K562 (cell line): ENCODE data around the gene DCTD. TPM values are rescaled to one million over a fixed set of nuclear protein-coding genes. Genes with fewer than 3 reads are reported as not detected.

Source experiments
- ATAC-seq: fragments of 200-7000 bp; cut with Tn5 transposase; 3 replicates; pipeline ENCODE4 v1.9.1; 2020; ENCODE audit warnings: moderate library complexity
- BruUV-seq: library from RNA; stranded (reverse); fragments of 400-500 nt; replicated peaks from 2 replicates; lab custom pipeline; 2021; lab: Mats Ljungman, UMichigan
- CTCF ChIA-PET: fragments of 300-600 bp; formaldehyde crosslinking; extraction: SDS; loops from one replicate; lab custom pipeline; 2021; ENCODE audit warnings: low intra/inter-chr PET ratio; lab: Yijun Ruan, JAX
- POLR2A ChIA-PET: fragments of 300-600, 350-650 bp; sonication (Branson Sonifier 250); formaldehyde crosslinking; extraction: SDS; loops from one replicate; lab custom pipeline; 2021; ENCODE audit warnings: antibody characterized with exemption, inconsistent platforms; lab: Yijun Ruan, JAX
- DNase-seq, 4 experiments: peaks; one replicate each; pipeline versions ENCODE4 v3.0.0 to v3.0.0-alpha.2; 2011 to 2018; ENCODE audit warnings: low spot score in 3 of 4, mixed read lengths in 3 of 4; ENCODE audit errors: extremely low read depth in 1 of 4
- FAIRE-seq: peaks from 2 replicates; lab custom pipeline; 2011; peaks lifted over from hg19 to GRCh38; lab: Jason Lieb, UNC
- H2AFZ ChIP-seq: 2 replicates; pipeline ENCODE4 v1.6.0; 2011; ENCODE audit warnings: low read depth, low read length, control low read depth, inconsistent platforms
- H3K27ac ChIP-seq: fragments of 200-600 bp; 3 replicates; pipeline ENCODE4 v1.8.0; 2011; ENCODE audit warnings: low read depth, mild to moderate bottlenecking, control low read depth, inconsistent platforms, low read length, moderate library complexity, mixed read lengths; ENCODE audit errors: extremely low read depth
- H3K27me3 ChIP-seq, 2 experiments: fragments of 300-600 bp in 1 of 2; 2 replicates in 1 of 2; 3 replicates in 1 of 2; pipeline versions ENCODE4 v1.6.0 to v1.8.0; 2011; ENCODE audit warnings: inconsistent platforms in 2 of 2, low read length in 2 of 2, mild to moderate bottlenecking in 1 of 2, mixed read lengths in 1 of 2, moderate library complexity in 1 of 2; ENCODE audit not compliant: control insufficient read depth in 2 of 2, insufficient read depth in 2 of 2
- H3K36me3 ChIP-seq: fragments of 300-600 bp; 3 replicates; pipeline ENCODE4 v1.8.0; 2011; ENCODE audit warnings: mild to moderate bottlenecking, low read length, inconsistent platforms; ENCODE audit not compliant: control insufficient read depth, insufficient read depth
- H3K4me1 ChIP-seq, 2 experiments: fragments of 200-600 bp in 1 of 2; replicated peaks in 1 of 2; 2 replicates in 1 of 2; 3 replicates in 1 of 2; pipeline versions ENCODE4 v1.5.1 to v1.8.0; 2011; ENCODE audit warnings: inconsistent platforms in 2 of 2, low read length in 2 of 2, mild to moderate bottlenecking in 1 of 2, mixed read lengths in 1 of 2, moderate library complexity in 1 of 2; ENCODE audit not compliant: control insufficient read depth in 2 of 2, insufficient read depth in 2 of 2
- H3K4me2 ChIP-seq: 2 replicates; pipeline ENCODE4 v1.6.1; 2011; ENCODE audit warnings: low read length, control low read depth, inconsistent platforms, mixed read lengths; ENCODE audit not compliant: insufficient read depth
- H3K4me3 ChIP-seq: fragments of 200-600 bp; sonication (generic), shearing (Covaris generic); 2 replicates; pipeline ENCODE4 v1.5.1; 2016; ENCODE audit warnings: control low read depth, inconsistent platforms
- H3K79me2 ChIP-seq: fragments of 200-600 bp; 3 replicates; pipeline ENCODE4 v1.8.0; 2011; ENCODE audit warnings: low read length, inconsistent platforms; ENCODE audit not compliant: control insufficient read depth, insufficient read depth
- H3K9ac ChIP-seq, 2 experiments: 2 replicates each; pipeline versions ENCODE4 v1.6.0 to v1.6.1; 2011; ENCODE audit warnings: low read depth in 2 of 2, low read length in 2 of 2, control low read depth in 1 of 2, inconsistent platforms in 1 of 2, mild to moderate bottlenecking in 1 of 2, mixed read lengths in 1 of 2; ENCODE audit not compliant: insufficient read depth in 1 of 2
- H3K9me1 ChIP-seq: one replicate; pipeline ENCODE4 v1.6.0; 2011; ENCODE audit warnings: inconsistent platforms, mild to moderate bottlenecking, low read length, moderate library complexity; ENCODE audit not compliant: control insufficient read depth, insufficient read depth
- H3K9me3 ChIP-seq: replicated peaks from 2 replicates; pipeline ENCODE4 v1.5.1; 2011; ENCODE audit warnings: low read depth, low read length, inconsistent platforms; ENCODE audit not compliant: control insufficient read depth, insufficient read depth
- H4K20me1 ChIP-seq: replicated peaks from 2 replicates; pipeline ENCODE4 v1.6.1; 2011; ENCODE audit warnings: low read length, inconsistent platforms, mixed read lengths; ENCODE audit not compliant: control insufficient read depth, insufficient read depth
- ATF1 ChIP-seq, 2 experiments: fragments of 450-650 bp in 1 of 2; IDR thresholded peaks; 2 replicates each; pipeline ENCODE4 v1.6.1; 2016; ENCODE audit warnings: missing compliant biosample characterization in 1 of 2, missing genetic modification characterization in 1 of 2
- CBFA2T2 ChIP-seq: fragments of 450-650 bp; conservative IDR thresholded peaks from 2 replicates; pipeline ENCODE4 v1.6.1; 2017; ENCODE audit warnings: mild to moderate bottlenecking
- CBX8 ChIP-seq: fragments of 200-600 bp; sonication (generic); IDR thresholded peaks from 2 replicates; pipeline ENCODE4 v1.6.1; 2012; ENCODE audit warnings: borderline replicate concordance, mixed run types, low read depth, mild to moderate bottlenecking, moderate library complexity, mixed read lengths, low read length, control low read depth, inconsistent platforms; ENCODE audit not compliant: poor library complexity, severe bottlenecking; ENCODE audit errors: extremely low read depth
- HMG20A ChIP-seq: fragments of 450-650 bp; formaldehyde crosslinking; conservative IDR thresholded peaks from 2 replicates; pipeline ENCODE4 v1.4.0; 2020; ENCODE audit warnings: mild to moderate bottlenecking, mixed read lengths
- HSF4 ChIP-seq: fragments of 250-450 bp; sonication (Bioruptor Pico); IDR thresholded peaks from 2 replicates; pipeline ENCODE4 v2.1.2; 2022; ENCODE audit warnings: mild to moderate bottlenecking, moderate library complexity, borderline replicate concordance
- MTA1 ChIP-seq: fragments of 450-650 bp; IDR thresholded peaks from 2 replicates; pipeline ENCODE4 v1.6.1; 2017; ENCODE audit warnings: borderline replicate concordance
- MXI1 ChIP-seq: IDR thresholded peaks from 2 replicates; pipeline ENCODE4 v1.6.1; 2011; ENCODE audit warnings: low read depth, mild to moderate bottlenecking, improper control_type of control experiment, low read length
- NBN ChIP-seq: fragments of 450-650 bp; IDR thresholded peaks from 2 replicates; pipeline ENCODE4 v1.6.1; 2016; ENCODE audit warnings: low read depth, mild to moderate bottlenecking
- PCBP2 ChIP-seq: fragments of 200-400 bp; formaldehyde crosslinking; IDR thresholded peaks from 2 replicates; pipeline ENCODE4 v1.6.1; 2018; ENCODE audit warnings: low read length, low read depth, mild to moderate bottlenecking, moderate library complexity; ENCODE audit not compliant: poor library complexity, severe bottlenecking
- SNIP1 ChIP-seq: fragments of 450-650 bp; IDR thresholded peaks from 2 replicates; pipeline ENCODE4 v1.7.1; 2017; ENCODE audit warnings: low read depth, mild to moderate bottlenecking
- SRSF1 ChIP-seq: fragments of 200-400 bp; formaldehyde crosslinking; IDR thresholded peaks from 2 replicates; pipeline ENCODE4 v1.6.1; 2017; ENCODE audit warnings: mild to moderate bottlenecking, low read depth, low read length, moderate library complexity
- SRSF7 ChIP-seq: fragments of 200-400 bp; formaldehyde crosslinking; optimal IDR thresholded peaks from 2 replicates; pipeline ENCODE3; 2017; ENCODE audit warnings: mild to moderate bottlenecking, low read depth, low read length
- SRSF9 ChIP-seq: fragments of 200-400 bp; formaldehyde crosslinking; IDR thresholded peaks from 2 replicates; pipeline ENCODE4 v1.6.1; 2017; ENCODE audit warnings: low read depth, low read length, borderline replicate concordance
- SUPT5H ChIP-seq: fragments of 450-650 bp; IDR thresholded peaks from 2 replicates; pipeline ENCODE4 v1.6.1; 2016
- ZNF436 ChIP-seq: fragments of 250-450, 450-650 bp; sonication (Bioruptor Pico); formaldehyde crosslinking; IDR thresholded peaks from 2 replicates; pipeline ENCODE4 v1.7.0; 2020; ENCODE audit warnings: mild to moderate bottlenecking
- WGBS: fragments of 100-300 bp; shearing (Covaris generic); methylation state at CpG from one replicate; pipeline ENCODE4 v1.1.6; 2016; ENCODE audit warnings: low coverage, mixed read lengths; ENCODE audit not compliant: insufficient coverage; ENCODE audit errors: missing lambda C conversion rate; 5-methylcytosine and 5-hydroxymethylcytosine counted together
- in situ Hi-C: fragments of 300-500 bp; cut with MboI; formaldehyde crosslinking; loops from 4 replicates; pipeline ENCODE4 v1.15.0; 2018; ENCODE audit warnings: inconsistent platforms, mixed read lengths
- intact Hi-C: fragments of 100-400 bp; cut with micrococcal nuclease; formaldehyde crosslinking; loops from 2 replicates; pipeline ENCODE4 v1.14.2; 2022
- polyA plus RNA-seq, 8 experiments: library from polyadenylated mRNA; depleted of rRNA in 4 of 8; stranded (reverse) in 5 of 8; unstranded in 3 of 8; fragments of >200 nt; fragmentation: Nextera tagmentation in 2 of 8; fragmentation: Illumina TruSeq in 1 of 8; extraction: Ambion mirVana in 2 of 8; extraction: Trizol in 1 of 8; gene quantifications; 2 replicates each; pipeline versions ENCODE4 v1.2.1 to v1.2.3, GENCODE V29; 2011 to 2014; ENCODE audit warnings: inconsistent platforms in 1 of 8, missing spikeins in 1 of 8
- total RNA-seq, 7 experiments: library from RNA; depleted of rRNA in 6 of 7; stranded (reverse); fragments of >200 nt in 6 of 7; fragmentation: Illumina TruSeq in 2 of 7; extraction: Trizol in 2 of 7; gene quantifications; 2 replicates each; pipeline versions ENCODE4 v1.2.1 to v1.2.3, GENCODE V29; 2011 to 2021; ENCODE audit warnings: low replicate concordance in 1 of 7
- TF ChIP-seq, protein P1 (sequence below): fragments of 450-650 bp; IDR thresholded peaks from 2 replicates; pipeline ENCODE4 v1.6.1; 2016; ENCODE audit warnings: low read depth, mild to moderate bottlenecking, moderate library complexity
- TF ChIP-seq, protein P2 (sequence below): fragments of 250-450 bp; sonication (Bioruptor Pico); IDR thresholded peaks from 2 replicates; pipeline ENCODE4 v1.5.0; 2022; ENCODE audit warnings: mild to moderate bottlenecking
- TF ChIP-seq, protein P3 (sequence below): sonication (generic); formaldehyde crosslinking; IDR thresholded peaks from 2 replicates; pipeline ENCODE4 v1.8.1; 2022; ENCODE audit warnings: missing genetic modification reagents
- TF ChIP-seq, protein P4 (sequence below): fragments of 450-650 bp; formaldehyde crosslinking; IDR thresholded peaks from 2 replicates; pipeline ENCODE4 v1.4.0; 2020; ENCODE audit warnings: mild to moderate bottlenecking, moderate library complexity

The DCTD gene
- total and polyA plus RNA-seq, 9 of the 15 experiments (the other 6 are each of a cell fraction or from before 2014, with no cell fraction given): 38.7 to 114 (median 76.5) TPM

DNA sequence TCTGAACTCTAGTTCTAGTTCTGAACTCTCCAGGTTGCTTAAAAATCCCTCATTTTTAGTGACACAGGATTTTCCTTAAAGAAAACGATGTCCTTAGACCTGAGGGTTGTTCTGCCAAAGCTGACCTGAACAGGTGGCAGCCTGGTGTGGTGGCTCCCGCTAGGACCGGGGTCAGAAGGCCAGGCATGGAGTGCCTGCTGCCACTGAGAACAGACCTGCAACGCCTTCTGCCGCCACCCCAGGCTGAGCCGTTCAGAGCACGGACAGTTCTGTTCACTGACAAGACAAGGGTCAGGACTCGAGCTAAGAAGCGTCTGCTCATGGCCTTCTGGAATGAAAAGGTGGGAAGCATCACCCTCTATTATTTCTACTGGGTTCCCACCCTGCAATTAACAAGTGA lies 15.8 kb downstream of the DCTD start:
- in situ Hi-C loops: no loop called here
- H4K20me1 ChIP-seq: no peaks in the 10 kb centered on the region
- CTCF ChIA-PET: no interaction called here

More for the DNA sequence above, 15.8 kb downstream of the DCTD start:
- Histone ChIP-seq H3K36me3 (peaks cover 84% of the 10 kb centered on the region; the same call in 2 of the 3 replicates), H3K4me2 (no peak overlapping the region), H3K9me3 (no peaks in the 10 kb centered on the region), H3K27me3 (no peaks in the 10 kb centered on the region), H3K79me2 (no peaks in the 10 kb centered on the region), H3K4me1 (no peaks in the 10 kb centered on the region), H3K9ac (peak overlapping the region in 1 of 2 experiments; percentile 69; a peak in 1 of 4 replicates), H2AFZ (no peak overlapping the region), H3K4me3 (no peak overlapping the region), H3K9me1 (no peaks in the 10 kb centered on the region), H3K27ac (no peak overlapping the region)
- 88% methylated on average over 8 of the region's 9 CpGs for WGBS
- FAIRE-seq (no peak), ATAC-seq (no peak), DNase-seq (no peak)
- BruUV-seq: no TSS peak
- intact Hi-C loops: no loop called here
- POLR2A ChIA-PET: no interaction called here
- TF ChIP-seq MTA1: no peak
- no peak for TF ChIP-seq SRSF1
- TF ChIP-seq, protein P1, sequence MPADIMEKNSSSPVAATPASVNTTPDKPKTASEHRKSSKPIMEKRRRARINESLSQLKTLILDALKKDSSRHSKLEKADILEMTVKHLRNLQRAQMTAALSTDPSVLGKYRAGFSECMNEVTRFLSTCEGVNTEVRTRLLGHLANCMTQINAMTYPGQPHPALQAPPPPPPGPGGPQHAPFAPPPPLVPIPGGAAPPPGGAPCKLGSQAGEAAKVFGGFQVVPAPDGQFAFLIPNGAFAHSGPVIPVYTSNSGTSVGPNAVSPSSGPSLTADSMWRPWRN: no peak
- no peak for TF ChIP-seq SRSF9
- TF ChIP-seq MXI1: no peak
- TF ChIP-seq HSF4: no peak
- TF ChIP-seq PCBP2: no peak
- TF ChIP-seq ZNF436 (CRISPR knock-in tag): no peak
- TF ChIP-seq HMG20A (CRISPR knock-in tag): no peak
- TF ChIP-seq NBN: no peak
- TF ChIP-seq, protein P2, sequence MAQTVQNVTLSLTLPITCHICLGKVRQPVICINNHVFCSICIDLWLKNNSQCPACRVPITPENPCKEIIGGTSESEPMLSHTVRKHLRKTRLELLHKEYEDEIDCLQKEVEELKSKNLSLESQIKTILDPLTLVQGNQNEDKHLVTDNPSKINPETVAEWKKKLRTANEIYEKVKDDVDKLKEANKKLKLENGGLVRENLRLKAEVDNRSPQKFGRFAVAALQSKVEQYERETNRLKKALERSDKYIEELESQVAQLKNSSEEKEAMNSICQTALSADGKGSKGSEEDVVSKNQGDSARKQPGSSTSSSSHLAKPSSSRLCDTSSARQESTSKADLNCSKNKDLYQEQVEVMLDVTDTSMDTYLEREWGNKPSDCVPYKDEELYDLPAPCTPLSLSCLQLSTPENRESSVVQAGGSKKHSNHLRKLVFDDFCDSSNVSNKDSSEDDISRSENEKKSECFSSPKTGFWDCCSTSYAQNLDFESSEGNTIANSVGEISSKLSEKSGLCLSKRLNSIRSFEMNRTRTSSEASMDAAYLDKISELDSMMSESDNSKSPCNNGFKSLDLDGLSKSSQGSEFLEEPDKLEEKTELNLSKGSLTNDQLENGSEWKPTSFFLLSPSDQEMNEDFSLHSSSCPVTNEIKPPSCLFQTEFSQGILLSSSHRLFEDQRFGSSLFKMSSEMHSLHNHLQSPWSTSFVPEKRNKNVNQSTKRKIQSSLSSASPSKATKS (CRISPR knock-in tag): no peak
- TF ChIP-seq, protein P3, sequence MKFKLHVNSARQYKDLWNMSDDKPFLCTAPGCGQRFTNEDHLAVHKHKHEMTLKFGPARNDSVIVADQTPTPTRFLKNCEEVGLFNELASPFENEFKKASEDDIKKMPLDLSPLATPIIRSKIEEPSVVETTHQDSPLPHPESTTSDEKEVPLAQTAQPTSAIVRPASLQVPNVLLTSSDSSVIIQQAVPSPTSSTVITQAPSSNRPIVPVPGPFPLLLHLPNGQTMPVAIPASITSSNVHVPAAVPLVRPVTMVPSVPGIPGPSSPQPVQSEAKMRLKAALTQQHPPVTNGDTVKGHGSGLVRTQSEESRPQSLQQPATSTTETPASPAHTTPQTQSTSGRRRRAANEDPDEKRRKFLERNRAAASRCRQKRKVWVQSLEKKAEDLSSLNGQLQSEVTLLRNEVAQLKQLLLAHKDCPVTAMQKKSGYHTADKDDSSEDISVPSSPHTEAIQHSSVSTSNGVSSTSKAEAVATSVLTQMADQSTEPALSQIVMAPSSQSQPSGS (CRISPR knock-in tag): no peak
- TF ChIP-seq, protein P4, sequence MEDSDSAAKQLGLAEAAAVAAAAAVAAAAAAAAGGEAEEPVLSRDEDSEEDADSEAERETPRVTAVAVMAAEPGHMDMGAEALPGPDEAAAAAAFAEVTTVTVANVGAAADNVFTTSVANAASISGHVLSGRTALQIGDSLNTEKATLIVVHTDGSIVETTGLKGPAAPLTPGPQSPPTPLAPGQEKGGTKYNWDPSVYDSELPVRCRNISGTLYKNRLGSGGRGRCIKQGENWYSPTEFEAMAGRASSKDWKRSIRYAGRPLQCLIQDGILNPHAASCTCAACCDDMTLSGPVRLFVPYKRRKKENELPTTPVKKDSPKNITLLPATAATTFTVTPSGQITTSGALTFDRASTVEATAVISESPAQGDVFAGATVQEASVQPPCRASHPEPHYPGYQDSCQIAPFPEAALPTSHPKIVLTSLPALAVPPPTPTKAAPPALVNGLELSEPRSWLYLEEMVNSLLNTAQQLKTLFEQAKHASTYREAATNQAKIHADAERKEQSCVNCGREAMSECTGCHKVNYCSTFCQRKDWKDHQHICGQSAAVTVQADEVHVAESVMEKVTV: no peak
- no peak for TF ChIP-seq ATF1 (CRISPR knock-in tag; IDR thresholded peaks at IDR 0.05)
- no peak for TF ChIP-seq ATF1 (tag; IDR thresholded peaks at IDR 0.05)
- TF ChIP-seq CBFA2T2: no peak
- TF ChIP-seq SNIP1: no peak
- TF ChIP-seq SRSF7: no peak
- no peak for TF ChIP-seq CBX8
- TF ChIP-seq SUPT5H: no peak
